ENCODE data around the gene BMP10.
A peak's percentile ranks its signal among the peaks of the same experiment; 100 is the strongest.

The BMP10 gene

GRCh38 chr2:68838641-68839040, 32.6 kb downstream of the BMP10 start:
- no peak overlapping the region for H3K27ac ChIP-seq

DNA sequence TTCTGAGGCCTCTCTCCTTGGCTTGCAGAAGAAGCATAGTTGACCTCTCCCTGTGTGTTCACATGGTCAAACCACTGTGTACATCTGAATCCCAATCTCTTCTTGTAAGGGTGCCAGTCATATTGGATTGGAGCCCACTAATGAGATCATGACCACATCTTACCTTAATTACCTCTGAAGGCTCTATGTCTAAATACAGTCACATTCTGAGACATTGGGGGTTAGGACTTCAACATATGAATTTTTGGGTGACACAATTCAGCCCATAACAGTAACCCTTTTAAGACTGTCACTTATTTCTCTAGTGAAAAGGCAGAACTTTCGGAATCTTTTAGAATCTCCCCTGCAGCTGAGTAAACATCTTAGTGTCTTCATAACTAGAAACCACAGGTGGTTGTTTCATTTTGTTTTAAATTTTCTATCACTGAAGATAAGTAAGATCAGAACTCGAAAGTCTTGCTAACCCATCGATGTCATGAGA, 33.3 kb downstream of the BMP10 start:
- no peak overlapping the region for H3K27ac ChIP-seq
- TF ChIP-seq ZFX (IDR thresholded peaks at IDR 0.05; ENCODE audit: borderline replicate concordance) = no peak
- TF ChIP-seq, protein P1, sequence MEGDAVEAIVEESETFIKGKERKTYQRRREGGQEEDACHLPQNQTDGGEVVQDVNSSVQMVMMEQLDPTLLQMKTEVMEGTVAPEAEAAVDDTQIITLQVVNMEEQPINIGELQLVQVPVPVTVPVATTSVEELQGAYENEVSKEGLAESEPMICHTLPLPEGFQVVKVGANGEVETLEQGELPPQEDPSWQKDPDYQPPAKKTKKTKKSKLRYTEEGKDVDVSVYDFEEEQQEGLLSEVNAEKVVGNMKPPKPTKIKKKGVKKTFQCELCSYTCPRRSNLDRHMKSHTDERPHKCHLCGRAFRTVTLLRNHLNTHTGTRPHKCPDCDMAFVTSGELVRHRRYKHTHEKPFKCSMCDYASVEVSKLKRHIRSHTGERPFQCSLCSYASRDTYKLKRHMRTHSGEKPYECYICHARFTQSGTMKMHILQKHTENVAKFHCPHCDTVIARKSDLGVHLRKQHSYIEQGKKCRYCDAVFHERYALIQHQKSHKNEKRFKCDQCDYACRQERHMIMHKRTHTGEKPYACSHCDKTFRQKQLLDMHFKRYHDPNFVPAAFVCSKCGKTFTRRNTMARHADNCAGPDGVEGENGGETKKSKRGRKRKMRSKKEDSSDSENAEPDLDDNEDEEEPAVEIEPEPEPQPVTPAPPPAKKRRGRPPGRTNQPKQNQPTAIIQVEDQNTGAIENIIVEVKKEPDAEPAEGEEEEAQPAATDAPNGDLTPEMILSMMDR (IDR thresholded peaks at IDR 0.05) = no peak

More at GRCh38 chr2:68838641-68839040, 32.6 kb downstream of the BMP10 start:
- TF ChIP-seq, protein P1 (IDR thresholded peaks at IDR 0.05) = no peak
- no peak for TF ChIP-seq ZFX (IDR thresholded peaks at IDR 0.05; ENCODE audit: borderline replicate concordance)

GRCh38 chr2:68837164-68837860, 33.9 kb downstream of the BMP10 start:
- TF ChIP-seq ZFX (IDR thresholded peaks at IDR 0.05; ENCODE audit: borderline replicate concordance) = no peak
- TF ChIP-seq, protein P1 (IDR thresholded peaks at IDR 0.05) = peak; percentile 91
- no peak overlapping the region for H3K27ac ChIP-seq

DNA sequence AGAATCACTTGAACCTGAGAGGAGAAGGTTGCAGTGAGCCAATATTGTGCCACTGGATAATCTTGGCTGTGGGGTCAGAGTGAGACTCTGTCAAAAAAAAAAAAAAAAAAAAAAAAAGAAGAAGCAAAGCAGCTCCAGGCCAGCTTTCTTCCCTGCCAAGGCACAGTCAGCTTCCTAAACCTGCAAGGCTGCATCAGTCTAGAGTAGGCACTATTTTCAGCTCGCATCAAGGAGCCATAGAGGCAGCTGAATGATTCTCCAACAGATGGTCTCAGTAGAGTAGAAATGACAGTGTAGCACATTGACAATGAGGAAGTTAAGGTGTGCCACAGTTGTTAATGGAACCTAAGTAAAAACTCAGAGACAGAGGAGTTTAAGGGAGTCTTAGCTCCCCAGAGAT, 35.6 kb downstream of the BMP10 start:
- TF ChIP-seq, protein P1 (IDR thresholded peaks at IDR 0.05) = no peak
- no peak for TF ChIP-seq ZFX (IDR thresholded peaks at IDR 0.05; ENCODE audit: borderline replicate concordance)
- H3K27ac ChIP-seq = no peak overlapping the region

GRCh38 chr2:68834737-68835376, 36.3 kb downstream of the BMP10 start:
- no peak overlapping the region for H3K27ac ChIP-seq
- no peak for TF ChIP-seq ZFX (IDR thresholded peaks at IDR 0.05; ENCODE audit: borderline replicate concordance)
- TF ChIP-seq, protein P1 (IDR thresholded peaks at IDR 0.05) = no peak

DNA sequence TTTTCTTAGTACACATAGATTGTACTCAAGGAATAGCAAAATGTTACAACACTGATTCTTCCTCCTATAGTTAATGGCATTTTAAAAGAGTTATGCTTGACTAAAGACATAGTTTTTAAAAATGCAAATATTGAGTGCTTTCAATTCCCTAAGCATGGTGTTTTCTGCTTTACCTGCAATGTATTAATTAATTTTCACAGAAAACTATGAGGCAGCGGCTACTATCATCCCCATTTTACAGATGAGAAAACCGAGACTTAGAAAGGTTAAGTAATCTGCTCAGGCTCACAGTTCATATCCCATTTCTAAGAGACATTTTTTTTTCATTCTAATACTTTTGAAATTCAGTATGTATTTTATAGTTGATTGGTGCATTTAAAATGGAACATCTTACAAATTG, 38.0 kb downstream of the BMP10 start:
- no peak overlapping the region for H3K27ac ChIP-seq
- TF ChIP-seq, protein P1 (IDR thresholded peaks at IDR 0.05) = no peak
- TF ChIP-seq ZFX (IDR thresholded peaks at IDR 0.05; ENCODE audit: borderline replicate concordance) = no peak

All from 22Rv1 (cell line).